ENCODE data around the gene ACYP2.
A peak's percentile ranks its signal among the peaks of the same experiment; 100 is the strongest.

ACYP2 gene

GRCh38 chr2:54083021-54083420 is 32.4 kb upstream of the ACYP2 start:
- no peak overlapping the region for H2BK120ac ChIP-seq (ENCODE audit: low read depth, low read length)
- no peak overlapping the region for H3K9ac ChIP-seq (ENCODE audit: low read length)
- no peak overlapping the region for H4K5ac ChIP-seq (ENCODE audit: low read length)
- H2BK15ac ChIP-seq (replicated peaks; ENCODE audit: low read depth), result no peak overlapping the region
- no peak overlapping the region for H3K4me3 ChIP-seq (ENCODE audit: low read length)
- no peak overlapping the region for H3K23ac ChIP-seq (ENCODE audit: low read length)
- no peak overlapping the region for H2AK5ac ChIP-seq (ENCODE audit: low read length)
- no peak overlapping the region for H3K4ac ChIP-seq (ENCODE audit: low read depth, low read length)
- H3K18ac ChIP-seq (ENCODE audit: low read length), result no peak overlapping the region
- H3K36me3 ChIP-seq (ENCODE audit: control insufficient read depth, insufficient read depth, low read length), result no peaks in the 10 kb centered on the region
- no peak overlapping the region for H3K56ac ChIP-seq (ENCODE audit: low read length)
- H3K27me3 ChIP-seq (ENCODE audit: insufficient read depth, low read length, poor library complexity), result no peaks in the 10 kb centered on the region
- no peaks in the 10 kb centered on the region for H3K79me2 ChIP-seq (ENCODE audit: control insufficient read depth, insufficient read depth, low read length)
- peaks cover 4% of the 10 kb centered on the region for H3K4me1 ChIP-seq (ENCODE audit: control insufficient read depth, low read depth, low read length)
- peak; percentile 74 for DNase-seq
- no peak overlapping the region for H4K8ac ChIP-seq (ENCODE audit: low read depth, low read length)
- no peak overlapping the region for H3K4me2 ChIP-seq (ENCODE audit: low read length)
- H3K27ac ChIP-seq (ENCODE audit: low read depth, low read length), result no peak overlapping the region
- H3K79me1 ChIP-seq (ENCODE audit: low read length), result no peaks in the 10 kb centered on the region
- H2BK5ac ChIP-seq (ENCODE audit: low read length), result no peak overlapping the region
- no CpG with 5 or more reads among the region's 6 CpGs for WGBS (ENCODE audit: extremely low coverage, insufficient coverage, low lambda C conversion rate)

GRCh38 chr2:54083445-54083844 is 32.0 kb upstream of the ACYP2 start:
- H3K56ac ChIP-seq (ENCODE audit: low read length), result no peak overlapping the region
- H3K36me3 ChIP-seq (ENCODE audit: control insufficient read depth, insufficient read depth, low read length), result no peaks in the 10 kb centered on the region
- no peak overlapping the region for H3K4me2 ChIP-seq (ENCODE audit: low read length)
- H2BK15ac ChIP-seq (replicated peaks; ENCODE audit: low read depth), result no peak overlapping the region
- no peak overlapping the region for H3K18ac ChIP-seq (ENCODE audit: low read length)
- no peak overlapping the region for H2BK5ac ChIP-seq (ENCODE audit: low read length)
- no peak overlapping the region for H3K4ac ChIP-seq (ENCODE audit: low read depth, low read length)
- H3K79me2 ChIP-seq (ENCODE audit: control insufficient read depth, insufficient read depth, low read length), result no peaks in the 10 kb centered on the region
- H4K5ac ChIP-seq (ENCODE audit: low read length), result no peak overlapping the region
- no peak overlapping the region for H3K23ac ChIP-seq (ENCODE audit: low read length)
- DNase-seq, result no peak
- no peaks in the 10 kb centered on the region for H3K27me3 ChIP-seq (ENCODE audit: insufficient read depth, low read length, poor library complexity)
- no peak overlapping the region for H2AK5ac ChIP-seq (ENCODE audit: low read length)
- H3K9ac ChIP-seq (ENCODE audit: low read length), result no peak overlapping the region
- no peak overlapping the region for H3K4me3 ChIP-seq (ENCODE audit: low read length)
- no peak overlapping the region for H2BK120ac ChIP-seq (ENCODE audit: low read depth, low read length)
- H4K8ac ChIP-seq (ENCODE audit: low read depth, low read length), result no peak overlapping the region
- no peak overlapping the region for H3K27ac ChIP-seq (ENCODE audit: low read depth, low read length)
- no CpG with 5 or more reads among the region's 1 CpG for WGBS (ENCODE audit: extremely low coverage, insufficient coverage, low lambda C conversion rate)
- H3K79me1 ChIP-seq (ENCODE audit: low read length), result no peaks in the 10 kb centered on the region
- H3K4me1 ChIP-seq (ENCODE audit: control insufficient read depth, low read depth, low read length), result peaks cover 8% of the 10 kb centered on the region

- Histone ChIP-seq H3K4me1 (ENCODE audit: control insufficient read depth, low read depth, low read length) (peaks cover 10% of the 10 kb centered on the region), H3K4me2 (ENCODE audit: low read length) (no peak overlapping the region), H2AK5ac (ENCODE audit: low read length) (no peak overlapping the region), H3K27ac (ENCODE audit: low read depth, low read length) (no peak overlapping the region), H3K79me2 (ENCODE audit: control insufficient read depth, insufficient read depth, low read length) (no peaks in the 10 kb centered on the region), H3K23ac (ENCODE audit: low read length) (no peak overlapping the region), H3K36me3 (ENCODE audit: control insufficient read depth, insufficient read depth, low read length) (no peaks in the 10 kb centered on the region), H2BK15ac (replicated peaks; ENCODE audit: low read depth) (no peak overlapping the region), H2BK120ac (ENCODE audit: low read depth, low read length) (no peak overlapping the region), H3K4ac (ENCODE audit: low read depth, low read length) (no peak overlapping the region), H4K8ac (ENCODE audit: low read depth, low read length) (no peak overlapping the region), H3K9ac (ENCODE audit: low read length) (no peak overlapping the region), H3K56ac (ENCODE audit: low read length) (no peak overlapping the region), H2BK5ac (ENCODE audit: low read length) (no peak overlapping the region), H3K18ac (ENCODE audit: low read length) (no peak overlapping the region), H3K27me3 (ENCODE audit: insufficient read depth, low read length, poor library complexity) (no peaks in the 10 kb centered on the region), H4K5ac (ENCODE audit: low read length) (no peak overlapping the region), H3K4me3 (ENCODE audit: low read length) (no peak overlapping the region), H3K79me1 (ENCODE audit: low read length) (no peaks in the 10 kb centered on the region)
- WGBS (ENCODE audit: extremely low coverage, insufficient coverage, low lambda C conversion rate), result 100% methylated on average over 2 of the region's 3 CpGs
- peak; percentile 33 for DNase-seq
Measured at GRCh38 chr2:54084600-54084999, 30.8 kb upstream of the ACYP2 start.

DNA sequence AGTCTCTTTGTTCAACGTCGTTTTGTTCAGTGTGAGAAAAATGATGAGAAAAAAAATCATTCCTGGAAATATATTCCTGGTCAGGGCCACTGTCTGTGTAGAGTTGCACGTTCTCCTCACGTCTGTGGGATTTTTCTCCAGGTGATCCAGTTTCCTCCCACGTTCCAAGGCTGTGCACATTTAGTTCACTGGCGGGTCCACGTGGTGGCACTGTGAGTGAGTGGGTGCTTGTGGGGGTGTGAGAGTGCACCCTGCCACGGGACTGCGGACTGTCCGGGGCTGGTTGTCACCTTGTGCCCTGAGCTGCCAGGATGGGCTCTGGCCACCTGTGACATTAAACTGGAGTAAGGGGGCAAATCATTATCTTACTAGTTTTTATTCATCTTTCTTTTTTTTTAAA is 30.3 kb upstream of the ACYP2 start:
- H2BK15ac ChIP-seq (replicated peaks; ENCODE audit: low read depth), result no peak overlapping the region
- H2AK5ac ChIP-seq (ENCODE audit: low read length), result no peak overlapping the region
- no peak overlapping the region for H3K4me2 ChIP-seq (ENCODE audit: low read length)
- no peak overlapping the region for H3K4ac ChIP-seq (ENCODE audit: low read depth, low read length)
- no peaks in the 10 kb centered on the region for H3K79me1 ChIP-seq (ENCODE audit: low read length)
- H4K5ac ChIP-seq (ENCODE audit: low read length), result no peak overlapping the region
- no peaks in the 10 kb centered on the region for H3K36me3 ChIP-seq (ENCODE audit: control insufficient read depth, insufficient read depth, low read length)
- peaks cover 10% of the 10 kb centered on the region for H3K4me1 ChIP-seq (ENCODE audit: control insufficient read depth, low read depth, low read length)
- DNase-seq, result no peak
- no peak overlapping the region for H3K4me3 ChIP-seq (ENCODE audit: low read length)
- WGBS (ENCODE audit: extremely low coverage, insufficient coverage, low lambda C conversion rate), result no CpG with 5 or more reads among the region's 10 CpGs
- no peak overlapping the region for H2BK5ac ChIP-seq (ENCODE audit: low read length)
- no peak overlapping the region for H3K27ac ChIP-seq (ENCODE audit: low read depth, low read length)
- H4K8ac ChIP-seq (ENCODE audit: low read depth, low read length), result no peak overlapping the region
- H3K9ac ChIP-seq (ENCODE audit: low read length), result no peak overlapping the region
- no peak overlapping the region for H3K23ac ChIP-seq (ENCODE audit: low read length)
- H3K27me3 ChIP-seq (ENCODE audit: insufficient read depth, low read length, poor library complexity), result no peaks in the 10 kb centered on the region
- no peak overlapping the region for H3K18ac ChIP-seq (ENCODE audit: low read length)
- H3K56ac ChIP-seq (ENCODE audit: low read length), result no peak overlapping the region
- H2BK120ac ChIP-seq (ENCODE audit: low read depth, low read length), result no peak overlapping the region
- no peaks in the 10 kb centered on the region for H3K79me2 ChIP-seq (ENCODE audit: control insufficient read depth, insufficient read depth, low read length)

DNA sequence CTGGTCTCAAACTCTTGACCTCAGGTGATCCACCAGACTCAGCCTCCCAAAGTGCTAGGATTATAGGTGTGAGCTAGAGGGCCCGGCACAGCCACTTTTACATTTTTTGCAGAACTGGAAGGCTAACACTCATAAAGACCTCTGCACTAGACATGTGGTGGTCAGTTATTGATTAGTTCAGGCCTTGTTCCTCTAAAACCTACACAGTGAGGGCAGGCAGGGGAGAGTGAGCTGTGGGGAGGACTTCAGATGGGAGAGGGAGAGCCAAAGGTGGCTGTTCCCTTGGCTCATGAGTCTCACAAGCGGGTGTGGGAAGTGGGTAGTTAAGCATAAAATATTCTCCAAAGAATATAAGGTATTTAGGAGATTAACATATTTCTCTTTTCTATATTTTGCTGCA is 29.3 kb upstream of the ACYP2 start:
- H2BK15ac ChIP-seq (replicated peaks; ENCODE audit: low read depth), result no peak overlapping the region
- no peak overlapping the region for H3K4ac ChIP-seq (ENCODE audit: low read depth, low read length)
- no peak overlapping the region for H3K9ac ChIP-seq (ENCODE audit: low read length)
- H3K27ac ChIP-seq (ENCODE audit: low read depth, low read length), result no peak overlapping the region
- H3K4me2 ChIP-seq (ENCODE audit: low read length), result no peak overlapping the region
- no peak for DNase-seq
- no CpG with 5 or more reads among the region's 2 CpGs for WGBS (ENCODE audit: extremely low coverage, insufficient coverage, low lambda C conversion rate)
- H3K18ac ChIP-seq (ENCODE audit: low read length), result no peak overlapping the region
- peak overlapping the region; percentile 24 for H2BK5ac ChIP-seq (ENCODE audit: low read length)
- no peaks in the 10 kb centered on the region for H3K79me1 ChIP-seq (ENCODE audit: low read length)
- no peak overlapping the region for H4K5ac ChIP-seq (ENCODE audit: low read length)
- H3K79me2 ChIP-seq (ENCODE audit: control insufficient read depth, insufficient read depth, low read length), result no peaks in the 10 kb centered on the region
- H3K23ac ChIP-seq (ENCODE audit: low read length), result no peak overlapping the region
- H3K4me3 ChIP-seq (ENCODE audit: low read length), result no peak overlapping the region
- no peaks in the 10 kb centered on the region for H3K36me3 ChIP-seq (ENCODE audit: control insufficient read depth, insufficient read depth, low read length)
- H3K56ac ChIP-seq (ENCODE audit: low read length), result no peak overlapping the region
- no peak overlapping the region for H2BK120ac ChIP-seq (ENCODE audit: low read depth, low read length)
- H4K8ac ChIP-seq (ENCODE audit: low read depth, low read length), result no peak overlapping the region
- H3K4me1 ChIP-seq (ENCODE audit: control insufficient read depth, low read depth, low read length), result peaks cover 12% of the 10 kb centered on the region
- no peak overlapping the region for H2AK5ac ChIP-seq (ENCODE audit: low read length)
- H3K27me3 ChIP-seq (ENCODE audit: insufficient read depth, low read length, poor library complexity), result no peaks in the 10 kb centered on the region

DNA sequence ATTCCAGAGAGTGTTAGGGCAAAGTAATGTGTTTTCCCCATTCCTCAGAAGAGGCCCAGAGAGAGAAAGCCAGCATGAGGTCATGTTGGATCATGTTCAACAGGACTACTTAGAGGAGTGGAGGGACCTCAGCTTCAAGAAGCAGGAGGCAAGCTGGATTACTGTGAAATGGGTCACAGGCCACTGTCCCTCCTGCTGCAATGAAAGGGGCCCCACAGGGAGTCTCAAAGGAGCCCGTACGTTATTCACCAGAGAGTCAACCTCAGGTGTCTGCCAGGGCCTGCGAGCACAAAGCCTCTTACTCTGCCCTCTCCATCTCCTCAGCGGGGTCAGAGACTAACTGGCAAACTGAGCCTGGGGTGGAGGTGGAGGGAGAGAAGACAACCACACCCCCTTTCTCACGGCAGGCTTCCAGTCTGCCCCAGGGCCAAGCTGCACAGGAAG is 27.2 kb upstream of the ACYP2 start:
- no peak overlapping the region for H4K5ac ChIP-seq (ENCODE audit: low read length)

More for the DNA sequence above, 27.2 kb upstream of the ACYP2 start:
- H4K8ac ChIP-seq (ENCODE audit: low read depth, low read length), result no peak overlapping the region
- no CpG with 5 or more reads among the region's 5 CpGs for WGBS (ENCODE audit: extremely low coverage, insufficient coverage, low lambda C conversion rate)
- H3K79me1 ChIP-seq (ENCODE audit: low read length), result no peaks in the 10 kb centered on the region
- no peak overlapping the region for H3K4me3 ChIP-seq (ENCODE audit: low read length)
- H3K27me3 ChIP-seq (ENCODE audit: insufficient read depth, low read length, poor library complexity), result no peaks in the 10 kb centered on the region
- no peak overlapping the region for H3K23ac ChIP-seq (ENCODE audit: low read length)
- peak; percentile 87 for DNase-seq
- peak overlapping the region; percentile 72 for H3K4ac ChIP-seq (ENCODE audit: low read depth, low read length)
- H3K18ac ChIP-seq (ENCODE audit: low read length), result peak overlapping the region; percentile 62
- peak overlapping the region; percentile 44 for H3K9ac ChIP-seq (ENCODE audit: low read length)
- peak overlapping the region; percentile 45 for H3K56ac ChIP-seq (ENCODE audit: low read length)
- no peaks in the 10 kb centered on the region for H3K79me2 ChIP-seq (ENCODE audit: control insufficient read depth, insufficient read depth, low read length)
- H2BK5ac ChIP-seq (ENCODE audit: low read length), result peak overlapping the region; percentile 96
- H3K4me2 ChIP-seq (ENCODE audit: low read length), result no peak overlapping the region
- H3K4me1 ChIP-seq (ENCODE audit: control insufficient read depth, low read depth, low read length), result peaks cover 23% of the 10 kb centered on the region
- no peak overlapping the region for H2BK15ac ChIP-seq (replicated peaks; ENCODE audit: low read depth)
- peak overlapping the region; percentile 90 for H3K27ac ChIP-seq (ENCODE audit: low read depth, low read length)
- H2AK5ac ChIP-seq (ENCODE audit: low read length), result no peak overlapping the region
- H2BK120ac ChIP-seq (ENCODE audit: low read depth, low read length), result peak overlapping the region; percentile 78
- no peaks in the 10 kb centered on the region for H3K36me3 ChIP-seq (ENCODE audit: control insufficient read depth, insufficient read depth, low read length)
